CD4-positive, alpha-beta T cell treated with Interleukin-1 beta for 1 hour (primary cell): ENCODE data around the gene SMYD4.
"Not testable (repeated sequence)": the region's sequence is repeated elsewhere in the genome, so short reads cannot be mapped to it uniquely, and the experiment has no call there.

ENCODE experiments used
- DNase-seq, 2 donors: peaks; one replicate each; pipeline ENCODE4 v3.0.0-alpha.2; 2020 to 2022

The SMYD4 gene

DNA sequence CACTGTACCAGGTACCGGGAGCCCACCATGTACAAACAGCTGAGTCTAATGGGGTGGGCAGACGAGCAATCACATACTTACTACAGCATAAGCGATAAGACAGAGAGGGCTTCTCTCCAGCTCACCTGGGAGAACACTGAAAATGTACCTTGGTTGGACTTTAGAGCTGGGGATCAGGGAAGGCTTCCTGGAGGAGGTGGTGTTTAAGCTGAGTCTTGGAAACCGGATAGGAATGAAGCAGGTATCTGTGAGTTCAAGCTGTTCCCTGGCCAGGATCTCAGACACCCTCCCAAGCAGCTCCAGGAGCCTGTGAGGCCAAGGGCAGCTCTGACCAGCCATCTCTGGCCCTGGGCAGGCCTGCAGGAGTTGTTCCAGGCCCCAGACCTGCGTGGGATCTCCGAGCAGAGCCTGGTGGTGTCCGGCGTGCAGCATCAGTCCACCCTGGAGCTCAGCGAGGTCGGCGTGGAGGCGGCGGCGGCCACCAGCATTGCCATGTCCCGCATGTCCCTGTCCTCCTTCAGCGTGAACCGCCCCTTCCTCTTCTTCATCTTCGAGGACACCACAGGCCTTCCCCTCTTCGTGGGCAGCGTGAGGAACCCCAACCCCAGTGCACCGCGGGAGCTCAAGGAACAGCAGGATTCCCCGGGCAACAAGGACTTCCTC is 75.8 kb downstream of the SMYD4 start:
- DNase-seq, result no peak

DNA sequence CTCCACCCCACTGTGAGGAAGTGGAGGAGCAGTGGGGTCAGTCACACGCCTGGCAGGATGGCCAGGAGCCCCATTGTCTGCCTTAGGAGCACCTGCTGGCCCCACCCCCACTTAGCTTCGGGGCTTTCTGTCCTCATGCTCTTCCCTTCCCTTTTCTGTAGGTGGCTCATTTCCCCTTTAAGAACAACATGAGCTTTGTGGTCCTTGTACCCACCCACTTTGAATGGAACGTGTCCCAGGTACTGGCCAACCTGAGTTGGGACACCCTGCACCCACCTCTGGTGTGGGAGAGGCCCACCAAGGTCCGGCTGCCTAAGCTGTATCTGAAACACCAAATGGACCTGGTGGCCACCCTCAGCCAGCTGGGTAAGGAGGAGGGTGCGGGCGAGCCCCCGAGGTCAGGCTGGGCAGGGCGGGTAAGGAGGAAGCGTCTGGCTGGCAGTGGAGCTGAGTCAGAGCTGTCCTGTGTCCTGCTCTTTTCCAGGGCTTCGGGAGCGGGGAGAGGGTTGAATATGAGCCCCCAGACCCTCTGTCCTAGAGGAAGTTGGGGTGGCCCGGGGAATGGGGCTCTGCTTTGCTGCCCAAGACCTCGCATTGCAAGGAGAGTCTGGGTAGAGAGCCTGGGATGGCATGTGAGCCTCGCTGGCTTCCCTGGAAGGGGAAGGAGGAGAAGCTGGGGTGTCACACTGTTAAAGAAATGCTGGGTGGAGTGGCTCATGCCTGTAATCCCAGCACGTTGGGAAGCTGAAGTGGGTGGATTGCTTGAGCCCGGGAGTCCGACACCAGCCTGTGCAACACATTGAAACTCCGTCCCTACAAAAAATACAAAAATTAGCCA is 77.1 kb downstream of the SMYD4 start:
- DNase-seq, result peak in 1 of 2 donors; percentile 42

DNA sequence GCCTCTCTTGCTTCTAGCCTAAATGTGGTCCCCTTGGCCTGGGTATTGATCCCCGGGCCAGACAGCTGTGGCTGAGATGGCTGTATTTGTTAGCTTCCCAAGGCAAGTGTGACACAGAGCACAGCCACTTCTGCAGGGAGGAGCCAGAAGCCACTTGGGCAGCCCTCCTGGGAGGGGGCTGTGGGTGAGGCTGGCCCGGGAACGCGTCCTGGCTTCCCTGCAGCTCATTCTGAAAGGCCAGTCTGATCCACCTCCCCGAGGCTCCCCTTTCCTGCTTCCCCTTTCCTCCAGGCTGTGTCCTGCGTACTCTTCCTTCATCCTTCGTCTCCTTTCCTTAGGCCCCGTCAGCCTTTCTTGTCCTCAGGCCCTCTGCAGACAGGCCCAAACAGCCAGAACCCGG is 79.1 kb downstream of the SMYD4 start:
- DNase-seq, result no peak

- DNase-seq, result no peak
These were observed 82.6 kb downstream of the SMYD4 start for GRCh38 chr17:1746975-1747543.

GRCh38 chr17:1745513-1746020 is 84.1 kb downstream of the SMYD4 start:
- no peak for DNase-seq

GRCh38 chr17:1744551-1745512 is 84.9 kb downstream of the SMYD4 start:
- DNase-seq, result no peak

GRCh38 chr17:1743088-1743439 is 86.6 kb downstream of the SMYD4 start:
- no peak for DNase-seq

- no peak for DNase-seq
These were observed 87.2 kb downstream of the SMYD4 start, which contains the start of gene SERPINF2 for GRCh38 chr17:1742371-1743087. TSS of gene SERPINF2 (plus strand) at chr17:1742871. CDS start at chr17:1744996, 2,125 bp downstream.

GRCh38 chr17:1741899-1742298 is 87.8 kb downstream of the SMYD4 start:
- DNase-seq, result not testable (repeated sequence)

DNA sequence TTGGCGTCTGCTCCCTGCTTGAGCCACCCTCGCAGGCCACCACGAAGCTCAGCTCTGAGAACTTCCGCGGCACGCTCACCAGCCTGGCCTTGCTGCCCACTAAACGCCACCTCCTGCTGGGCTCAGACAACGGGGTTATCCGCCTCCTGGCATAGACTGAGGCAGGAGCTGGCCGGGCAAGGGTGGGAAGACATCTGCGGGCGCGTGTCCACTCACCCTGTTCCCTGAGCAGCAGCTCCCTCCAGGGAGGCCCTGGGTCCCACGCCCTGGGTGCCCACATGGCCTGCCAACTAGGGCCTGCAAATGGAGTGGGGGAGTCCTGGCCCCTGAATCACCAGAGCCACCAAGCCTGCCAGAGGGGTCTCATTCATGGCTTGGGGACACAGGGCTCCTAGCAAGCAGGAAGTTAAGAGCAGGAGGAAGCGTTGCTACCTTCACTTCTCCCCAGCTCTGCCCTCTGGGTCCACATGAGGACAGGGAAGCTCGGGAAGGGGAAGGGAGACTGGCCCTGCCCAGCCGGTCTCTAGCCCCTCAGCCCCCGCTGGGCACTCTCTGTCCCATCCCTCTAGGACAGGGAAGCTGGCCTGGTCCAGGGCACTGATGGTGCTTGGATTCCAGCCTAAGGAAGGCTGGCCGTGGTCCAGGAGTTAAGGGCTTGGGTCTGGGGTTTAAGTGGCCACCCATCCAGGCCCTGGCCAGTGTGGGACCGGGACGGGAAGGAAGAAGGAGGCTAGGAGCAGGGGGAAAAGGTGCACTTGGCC is 92.0 kb downstream of the SMYD4 start:
- DNase-seq, result no peak

- DNase-seq, result peak in 1 of 2 donors; percentile 38
These were observed 93.1 kb downstream of the SMYD4 start for GRCh38 chr17:1736348-1737281.

GRCh38 chr17:1735834-1736347 is 93.8 kb downstream of the SMYD4 start:
- no peak for DNase-seq

- DNase-seq, result no peak
These were observed 94.3 kb downstream of the SMYD4 start for GRCh38 chr17:1735418-1735817.

- DNase-seq, result no peak
These were observed 95.9 kb downstream of the SMYD4 start for GRCh38 chr17:1733759-1734158.

GRCh38 chr17:1732833-1733321 is 96.8 kb downstream of the SMYD4 start:
- DNase-seq, result no peak

- DNase-seq, result no peak
These were observed 97.4 kb downstream of the SMYD4 start for GRCh38 chr17:1732241-1732832.

DNA sequence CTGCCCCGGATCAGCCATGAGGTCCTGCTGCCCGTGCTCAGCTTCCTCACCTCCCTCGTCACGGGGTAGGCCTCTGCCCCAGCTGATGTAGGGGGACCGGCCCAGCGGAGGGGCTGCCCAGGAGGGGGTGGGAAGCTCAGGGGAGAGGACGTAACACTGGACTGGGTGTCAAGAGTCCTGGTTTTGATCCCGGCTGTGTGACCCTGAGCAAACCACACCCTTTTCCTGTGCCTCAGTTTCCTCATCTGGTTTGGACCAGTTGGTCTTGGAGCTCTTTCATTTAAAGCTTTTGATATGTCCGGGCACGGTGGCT is 98.6 kb downstream of the SMYD4 start:
- no peak for DNase-seq

GRCh38 chr17:1730326-1731193 is 99.1 kb downstream of the SMYD4 start:
- DNase-seq, result no peak
